ENCODE data around the gene SIK2.
"Not testable (repeated sequence)": the region's sequence is repeated elsewhere in the genome, so short reads cannot be mapped to it uniquely, and the experiment has no call there.

The SIK2 gene

DNA sequence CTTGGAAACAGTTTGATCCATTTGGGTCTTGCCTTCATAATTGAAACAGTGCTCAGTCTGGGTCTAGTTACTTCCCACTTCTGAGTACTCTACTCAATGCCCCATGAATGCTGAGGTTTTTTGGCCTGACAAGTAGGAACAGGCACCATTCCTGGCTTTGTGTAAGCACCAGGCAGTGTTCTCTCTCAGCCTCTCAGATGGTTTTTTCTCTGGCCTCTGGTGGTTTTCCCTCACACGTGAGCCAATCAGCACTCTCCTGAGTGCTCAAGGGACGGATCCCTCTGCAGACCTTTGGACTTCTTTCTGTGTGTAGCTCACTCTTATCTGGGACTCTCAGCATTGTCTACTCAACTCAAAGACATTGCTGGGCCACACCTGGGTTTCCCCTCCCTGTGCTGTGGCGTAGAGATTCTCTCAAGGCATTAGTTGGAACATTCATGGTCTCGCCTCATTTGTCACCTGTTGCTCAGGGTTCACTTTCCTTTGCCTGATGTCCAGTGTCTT is 21.3 kb downstream of the SIK2 start:
- in situ Hi-C loops (cut with MboI; ENCODE audit: low sequenced_read_pairs) = no loop called here

- in situ Hi-C loops (cut with MboI; ENCODE audit: low sequenced_read_pairs) = no loop called here
Measured at GRCh38 chr11:111624608-111625007, 22.4 kb downstream of the SIK2 start.

GRCh38 chr11:111627591-111627990 is 25.3 kb downstream of the SIK2 start:
- in situ Hi-C loops (cut with MboI; ENCODE audit: low sequenced_read_pairs) = no loop called here

DNA sequence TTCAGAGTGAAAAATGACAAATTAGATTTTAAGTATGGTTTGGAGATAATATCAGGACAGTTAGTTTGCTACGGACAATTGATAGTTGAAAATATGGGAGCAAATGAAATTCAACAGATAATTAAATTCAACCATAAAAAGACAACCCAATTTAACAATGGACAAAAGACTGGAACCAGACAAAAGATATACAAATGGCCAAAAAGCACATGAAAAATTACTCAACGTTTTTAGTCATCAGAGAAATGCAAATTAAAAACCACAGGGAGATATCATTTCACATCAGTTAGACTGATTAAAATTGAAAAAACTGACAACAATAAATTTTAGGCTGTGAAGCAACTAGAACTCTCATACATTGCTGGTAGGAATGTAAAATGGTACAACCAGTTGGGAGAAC is 27.2 kb downstream of the SIK2 start:
- in situ Hi-C loops (cut with MboI; ENCODE audit: low sequenced_read_pairs) = no loop called here

- in situ Hi-C loops (cut with MboI; ENCODE audit: low sequenced_read_pairs) = no loop called here
Measured at GRCh38 chr11:111631024-111631665, 28.9 kb downstream of the SIK2 start.

GRCh38 chr11:111631666-111632039 is 29.4 kb downstream of the SIK2 start:
- in situ Hi-C loops (cut with MboI; ENCODE audit: low sequenced_read_pairs) = no loop called here

- in situ Hi-C loops (cut with MboI; ENCODE audit: low sequenced_read_pairs) = no loop called here
Measured at GRCh38 chr11:111632516-111633220, 30.4 kb downstream of the SIK2 start.

GRCh38 chr11:111633248-111633647 is 31.0 kb downstream of the SIK2 start:
- in situ Hi-C loops (cut with MboI; ENCODE audit: low sequenced_read_pairs) = no loop called here

DNA sequence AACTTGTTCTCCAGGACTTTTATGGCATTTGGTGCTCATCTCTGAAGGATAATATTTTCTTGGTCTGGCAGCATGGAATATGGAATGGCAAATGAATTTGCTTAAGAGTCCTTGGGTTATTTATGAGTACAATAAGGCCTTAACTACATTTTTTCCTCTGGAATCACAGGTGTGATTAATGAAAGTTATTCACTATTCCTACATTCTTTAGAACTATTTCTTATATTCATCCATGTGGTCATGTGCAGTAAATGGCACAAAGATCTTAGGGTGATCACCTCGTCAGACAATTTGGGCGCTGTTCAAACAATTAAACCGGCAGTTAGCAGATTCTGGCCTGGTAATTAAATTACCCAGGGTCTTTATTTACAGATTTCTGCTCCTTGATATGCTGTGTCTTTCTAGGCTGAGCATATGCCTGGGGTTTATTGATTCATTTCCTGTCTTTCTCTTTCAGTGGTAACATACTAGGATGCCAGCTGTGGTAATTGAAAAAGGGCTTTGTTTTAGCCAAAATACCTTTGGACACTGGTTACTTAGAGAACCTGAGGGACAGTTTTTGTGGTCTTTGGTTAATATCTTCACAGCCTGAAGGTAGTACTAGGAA is 31.6 kb downstream of the SIK2 start:
- in situ Hi-C loops (cut with MboI; ENCODE audit: low sequenced_read_pairs) = no loop called here

- in situ Hi-C loops (cut with MboI; ENCODE audit: low sequenced_read_pairs) = no loop called here
Measured at GRCh38 chr11:111634981-111635705, 32.9 kb downstream of the SIK2 start.

DNA sequence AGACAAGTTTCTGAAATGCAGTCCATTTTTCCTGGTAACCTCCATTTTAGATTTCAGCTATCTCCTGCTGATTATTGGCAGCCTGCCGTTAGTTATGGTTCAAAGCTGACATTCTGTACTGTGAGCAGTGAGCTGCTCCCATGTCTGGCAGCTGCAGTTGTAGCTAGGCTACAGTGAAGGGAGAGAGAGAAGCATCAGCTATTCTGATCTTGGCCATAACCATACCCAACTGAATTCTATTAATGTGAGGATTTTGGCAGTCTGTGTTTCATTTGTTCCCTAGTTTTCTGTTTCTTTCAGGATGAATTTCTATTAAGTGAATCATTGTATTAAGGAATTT is 33.4 kb downstream of the SIK2 start:
- in situ Hi-C loops (cut with MboI; ENCODE audit: low sequenced_read_pairs) = no loop called here

DNA sequence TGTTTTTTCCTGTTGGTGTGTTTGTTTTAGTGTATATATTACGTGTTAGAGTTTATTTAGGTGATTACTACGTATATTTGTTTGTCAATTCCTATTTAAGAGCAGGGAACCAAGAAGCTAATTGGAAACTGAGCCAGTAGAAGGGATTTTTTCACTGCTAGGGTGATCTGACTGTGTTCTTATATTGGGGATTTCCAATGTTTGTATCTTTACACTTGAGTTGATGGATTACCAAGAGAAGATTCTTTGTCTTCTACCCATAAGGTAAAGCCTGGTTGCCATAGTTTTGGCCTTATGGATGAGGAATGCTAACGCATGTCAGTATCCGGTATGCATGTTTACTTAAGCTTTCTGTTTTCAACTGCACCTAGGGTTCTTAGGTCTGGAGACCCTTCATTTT is 35.6 kb downstream of the SIK2 start:
- in situ Hi-C loops (cut with MboI; ENCODE audit: low sequenced_read_pairs) = no loop called here

DNA sequence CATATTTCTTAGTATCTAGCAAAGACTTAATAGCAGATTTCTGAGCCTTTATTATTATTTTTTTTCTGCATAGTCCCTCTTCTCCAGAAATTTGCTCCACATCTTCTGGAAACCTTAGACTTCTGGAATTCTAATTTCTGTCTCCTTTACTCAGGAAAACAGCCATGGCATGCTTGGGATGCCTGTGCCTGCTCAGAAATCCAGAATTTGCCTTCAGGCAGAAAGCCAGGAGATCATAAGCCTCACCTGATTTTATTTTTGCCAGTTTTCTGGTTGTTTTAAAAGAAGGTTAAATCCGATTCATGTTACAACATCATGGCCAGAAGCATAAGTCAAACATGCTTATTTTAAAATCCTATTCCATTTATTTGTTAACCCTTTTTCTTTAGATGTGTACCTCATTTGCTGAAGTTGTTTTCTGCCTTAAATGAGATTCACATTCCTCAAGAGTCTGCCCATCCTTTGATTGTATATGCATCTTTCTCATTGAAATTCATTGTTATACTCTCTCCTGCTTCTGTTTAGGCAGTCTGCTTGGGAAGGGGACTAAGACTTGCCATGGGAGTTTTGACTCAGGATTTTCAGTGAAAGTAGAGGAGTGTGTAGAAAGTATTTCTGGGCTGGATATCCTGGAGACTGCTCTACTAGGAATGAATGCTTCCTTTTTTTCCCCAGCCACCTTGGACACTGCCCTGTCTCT is 37.1 kb downstream of the SIK2 start:
- in situ Hi-C loops (cut with MboI; ENCODE audit: low sequenced_read_pairs) = no loop called here

DNA sequence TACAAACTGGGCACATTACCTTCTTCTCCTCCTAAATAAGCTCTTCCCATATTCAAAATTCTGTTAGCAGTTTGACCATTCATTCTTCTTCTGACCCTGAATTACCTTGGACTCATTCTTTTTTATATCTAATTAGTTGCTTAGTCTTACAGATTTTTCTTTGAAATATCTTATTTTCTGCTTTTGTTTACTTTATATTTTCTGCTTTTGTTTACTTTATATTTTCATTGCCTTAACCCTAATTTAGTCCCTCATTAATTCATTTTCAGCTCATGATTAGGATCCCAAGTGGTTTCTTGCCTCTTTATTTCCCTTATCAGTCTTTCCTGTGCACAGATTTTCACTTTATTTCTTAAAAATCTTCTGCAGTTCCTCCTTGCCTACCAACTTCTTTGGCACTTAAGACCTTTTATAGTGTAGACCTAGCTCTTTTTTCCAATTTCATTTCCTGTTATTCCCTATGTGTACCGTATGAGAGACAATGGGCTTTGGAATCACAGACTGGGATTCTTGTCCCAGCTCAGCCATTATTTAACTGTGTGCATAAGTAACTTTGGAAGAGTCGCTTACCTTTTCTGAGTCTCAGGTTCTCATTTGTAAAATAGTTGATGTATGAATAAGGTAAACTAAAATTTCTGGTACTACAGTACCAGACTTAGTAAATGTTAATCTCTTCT is 39.2 kb downstream of the SIK2 start:
- in situ Hi-C loops (cut with MboI; ENCODE audit: low sequenced_read_pairs) = no loop called here

- in situ Hi-C loops (cut with MboI; ENCODE audit: low sequenced_read_pairs) = no loop called here
Measured at GRCh38 chr11:111642542-111642941, 40.3 kb downstream of the SIK2 start.

DNA sequence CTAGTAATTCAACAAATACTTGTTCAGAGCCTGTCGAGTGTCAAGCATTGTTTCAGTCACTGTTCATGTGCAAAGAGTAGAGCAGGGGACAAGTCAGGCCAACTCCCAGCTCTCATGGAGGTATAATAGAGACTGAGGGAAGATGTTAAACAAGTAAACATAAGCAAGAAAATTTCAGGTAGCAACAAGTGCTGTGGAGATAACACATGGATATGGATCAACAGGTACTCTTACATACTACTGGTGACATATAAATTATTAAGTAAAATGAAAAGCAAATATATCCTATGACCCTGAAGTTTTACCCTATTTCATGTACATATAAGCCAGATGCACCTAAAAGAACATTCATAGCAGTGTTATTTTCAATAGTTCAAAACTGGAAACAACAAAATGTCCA is 42.7 kb downstream of the SIK2 start:
- in situ Hi-C loops (cut with MboI; ENCODE audit: low sequenced_read_pairs) = no loop called here

DNA sequence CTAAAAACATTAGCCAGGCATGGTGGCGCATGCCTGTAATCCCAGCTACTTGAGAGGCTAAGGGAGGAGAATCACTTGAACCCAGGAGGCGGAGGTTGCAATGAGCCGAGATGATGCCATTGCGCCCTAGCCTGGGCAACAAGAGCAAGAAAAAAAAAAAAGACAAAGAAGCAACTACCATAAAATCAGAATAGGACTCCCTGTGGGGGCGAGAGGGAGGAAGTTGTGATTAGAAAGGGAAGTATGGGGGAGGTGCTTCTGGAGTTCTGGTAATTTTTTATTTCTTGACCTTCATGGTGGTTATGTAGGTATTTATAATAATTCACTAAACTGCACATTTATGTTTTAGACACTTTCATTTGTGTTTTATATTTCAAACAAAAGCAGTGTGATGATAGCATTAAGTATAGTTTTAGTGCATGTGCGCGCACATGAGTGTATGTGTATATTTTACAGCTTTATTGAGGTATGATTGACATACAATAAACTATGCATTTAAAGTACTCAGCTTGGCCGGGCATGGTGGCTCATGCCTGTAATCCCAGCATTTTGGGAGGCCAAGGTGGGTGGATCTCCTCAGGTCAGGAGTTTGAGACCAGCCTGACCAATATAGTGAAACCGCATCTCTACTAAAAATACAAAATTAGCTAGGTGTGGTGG is 43.5 kb downstream of the SIK2 start:
- in situ Hi-C loops (cut with MboI; ENCODE audit: low sequenced_read_pairs) = no loop called here

GRCh38 chr11:111651336-111651735 is 49.1 kb downstream of the SIK2 start:
- in situ Hi-C loops (cut with MboI; ENCODE audit: low sequenced_read_pairs) = not testable (repeated sequence)

GRCh38 chr11:111652184-111652583 is 49.9 kb downstream of the SIK2 start:
- in situ Hi-C loops (cut with MboI; ENCODE audit: low sequenced_read_pairs) = no loop called here

- in situ Hi-C loops (cut with MboI; ENCODE audit: low sequenced_read_pairs) = no loop called here
Measured at GRCh38 chr11:111654601-111655000, 52.4 kb downstream of the SIK2 start.
